Measurements from ENCODE around the gene KLHL6.
"Not testable (repeated sequence)": the region's sequence is repeated elsewhere in the genome, so short reads cannot be mapped to it uniquely, and the experiment has no call there.

KLHL6 gene

DNA sequence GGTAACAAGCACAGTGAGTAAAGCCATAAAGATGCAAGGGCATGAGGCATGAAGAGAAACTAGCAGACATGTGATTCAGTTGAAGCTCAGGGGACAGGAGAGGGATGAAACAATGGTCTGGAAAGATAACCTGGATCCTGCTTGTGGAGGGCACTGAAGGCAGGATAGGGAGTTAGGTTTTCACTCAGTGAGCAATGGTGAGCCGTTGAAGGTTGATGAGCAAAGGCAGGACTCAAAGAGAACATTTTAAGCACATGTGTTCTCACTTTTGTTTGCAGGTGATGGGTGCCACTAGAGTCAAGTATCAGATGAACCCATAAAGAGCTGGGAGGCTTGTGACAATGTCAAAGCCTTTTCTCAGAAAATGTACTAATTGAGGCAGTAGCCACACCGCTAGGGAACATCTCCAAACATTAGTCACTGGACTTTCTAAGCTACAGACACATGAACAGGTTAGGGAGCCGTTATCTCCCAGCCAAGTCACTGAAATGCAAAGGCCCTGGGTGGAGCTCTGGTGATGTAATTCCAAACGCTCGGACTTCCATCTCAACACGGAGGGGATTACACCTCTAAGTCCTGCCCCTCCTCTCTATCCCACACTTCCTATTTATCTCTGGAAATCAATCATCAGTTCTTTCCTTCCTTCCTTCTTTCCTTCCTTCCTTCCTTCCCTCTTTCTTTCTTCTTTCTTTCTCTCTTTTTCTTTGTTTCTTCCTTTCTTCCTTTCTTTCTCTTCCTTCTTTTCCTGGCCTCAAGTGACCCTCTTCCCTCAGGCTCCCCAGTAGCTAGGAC, 22.7 kb downstream of the KLHL6 start:
- DNase-seq (ENCODE audit: low spot score) = no peak

DNA sequence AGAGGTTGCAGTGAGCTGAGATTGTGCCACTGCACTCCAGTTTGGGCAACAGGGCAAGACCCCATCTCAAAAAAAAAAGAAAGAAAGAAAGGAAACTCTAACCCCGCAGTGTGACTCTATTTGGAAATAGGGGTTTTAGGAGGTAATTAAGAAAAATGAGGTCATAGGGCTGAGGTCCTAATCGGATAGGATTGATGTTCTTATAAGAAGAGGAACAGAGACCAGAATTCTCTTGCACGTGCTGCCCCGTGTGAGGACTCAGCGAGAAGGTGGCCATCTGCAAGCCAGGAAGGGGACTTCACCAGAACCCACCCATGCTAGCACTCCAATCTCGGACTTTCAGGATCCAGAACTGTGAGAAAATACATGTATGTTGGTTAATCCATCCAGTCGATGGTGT, 25.8 kb downstream of the KLHL6 start:
- no peak for DNase-seq (ENCODE audit: low spot score)

DNA sequence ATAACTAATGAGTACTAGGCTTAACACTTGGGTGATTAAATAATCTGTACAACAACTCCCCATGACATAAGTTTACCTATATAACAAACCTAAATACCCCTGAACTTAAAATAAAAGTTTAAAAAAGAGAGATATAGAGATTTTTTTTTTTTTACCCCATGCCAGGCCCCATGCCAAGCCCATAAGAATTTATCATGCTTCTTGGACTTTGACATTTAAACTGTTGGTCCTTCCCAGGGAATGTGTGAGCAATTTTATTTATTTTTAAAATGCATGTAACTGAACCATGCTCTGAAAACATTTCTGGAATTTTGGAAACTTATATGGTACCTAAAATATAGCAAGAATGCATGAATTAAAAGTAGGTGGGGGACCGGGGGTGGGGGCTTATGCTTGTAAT, 26.3 kb downstream of the KLHL6 start:
- no peak for DNase-seq (ENCODE audit: low spot score)

DNA sequence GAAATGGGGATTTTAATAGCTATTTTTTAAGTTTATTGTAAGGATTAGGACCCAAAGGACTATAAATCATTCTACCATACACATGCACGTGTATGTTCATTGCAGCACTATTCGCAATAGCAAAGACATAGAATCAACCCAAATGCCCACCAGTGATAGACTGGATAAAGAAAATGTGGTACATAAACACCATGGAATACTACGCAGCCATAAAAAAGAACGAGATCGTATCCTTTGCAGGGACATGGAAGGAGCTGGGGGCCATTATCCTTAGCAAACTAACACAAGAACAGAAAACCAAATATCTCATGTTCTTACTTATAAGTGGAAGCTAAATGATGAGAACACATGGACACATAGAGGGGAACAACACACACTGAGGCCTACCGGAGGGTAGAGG, 26.7 kb downstream of the KLHL6 start:
- not testable (repeated sequence) for DNase-seq (ENCODE audit: low spot score)

DNA sequence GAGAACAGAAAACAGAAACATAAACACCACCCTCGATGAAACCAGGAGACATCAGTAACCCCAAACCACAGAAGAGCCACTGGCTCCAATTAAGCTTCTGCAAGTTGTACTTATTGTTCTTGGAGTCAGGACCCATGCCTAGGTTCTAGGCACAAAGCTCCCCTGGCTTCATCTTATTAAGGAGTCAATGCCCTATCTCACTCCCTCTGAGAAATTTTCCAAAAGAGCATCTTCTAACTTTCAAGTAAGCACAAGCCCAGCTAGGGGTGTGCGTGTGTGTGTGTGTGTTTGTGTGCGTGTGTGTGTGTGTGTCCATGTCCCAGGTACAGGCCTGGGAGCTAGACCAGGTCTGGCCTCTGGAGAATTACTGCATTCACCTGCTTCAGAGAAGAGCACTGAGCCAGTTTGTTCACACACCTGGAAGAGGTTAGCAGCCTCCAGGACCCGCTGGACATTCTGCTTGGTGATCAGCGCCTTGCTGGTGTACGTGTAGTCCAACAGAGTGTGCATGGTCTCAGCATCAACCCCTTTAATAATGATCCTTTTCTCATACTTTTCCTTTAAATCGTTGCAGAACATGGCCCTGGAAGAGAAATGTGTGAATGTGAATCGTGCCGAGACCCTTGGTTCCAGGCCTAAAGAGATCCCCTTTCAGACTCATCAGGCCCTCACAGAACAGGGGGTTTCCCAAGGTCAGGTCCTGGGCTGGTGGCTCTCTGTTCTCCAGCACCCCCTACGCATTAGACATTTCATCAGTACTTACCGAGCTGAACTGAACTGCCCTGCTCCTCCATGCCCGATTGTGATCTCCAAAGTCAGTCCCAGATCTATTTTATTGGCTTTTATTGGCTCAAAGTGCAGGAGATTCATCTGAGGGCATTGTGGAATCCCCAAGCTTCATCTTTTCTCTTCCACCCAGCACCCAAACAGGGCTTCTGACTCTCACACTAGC, 27.8 kb downstream of the KLHL6 start:
- DNase-seq (ENCODE audit: low spot score) = no peak

DNA sequence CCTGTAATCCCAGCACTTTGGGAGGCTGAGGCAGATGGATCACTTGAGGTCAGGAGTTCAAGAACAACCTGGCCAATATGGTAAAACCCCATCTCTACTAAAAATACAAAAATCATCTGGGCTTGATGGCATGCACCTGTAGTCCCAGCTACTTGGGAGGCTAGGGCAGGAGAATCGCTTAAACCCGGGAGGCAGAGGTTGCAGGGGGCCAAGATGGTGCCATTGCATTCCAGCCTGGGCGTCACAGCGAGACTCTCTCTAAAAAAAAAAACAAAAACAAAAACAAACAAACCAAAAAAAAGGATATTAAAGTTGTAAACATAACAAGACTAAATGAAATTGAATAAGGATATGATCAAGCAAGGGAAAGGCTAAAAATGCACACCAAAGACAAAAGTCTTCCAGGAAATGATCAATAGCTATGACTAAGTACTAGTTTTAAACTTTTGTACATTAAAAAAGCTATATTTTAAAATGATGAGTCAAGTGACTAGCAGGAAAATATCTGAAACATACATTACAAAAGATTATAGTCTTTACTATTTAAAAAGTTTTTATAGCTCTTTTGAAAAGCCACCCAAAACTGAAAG, 28.6 kb downstream of the KLHL6 start:
- DNase-seq (ENCODE audit: low spot score) = peak; percentile 70

DNA sequence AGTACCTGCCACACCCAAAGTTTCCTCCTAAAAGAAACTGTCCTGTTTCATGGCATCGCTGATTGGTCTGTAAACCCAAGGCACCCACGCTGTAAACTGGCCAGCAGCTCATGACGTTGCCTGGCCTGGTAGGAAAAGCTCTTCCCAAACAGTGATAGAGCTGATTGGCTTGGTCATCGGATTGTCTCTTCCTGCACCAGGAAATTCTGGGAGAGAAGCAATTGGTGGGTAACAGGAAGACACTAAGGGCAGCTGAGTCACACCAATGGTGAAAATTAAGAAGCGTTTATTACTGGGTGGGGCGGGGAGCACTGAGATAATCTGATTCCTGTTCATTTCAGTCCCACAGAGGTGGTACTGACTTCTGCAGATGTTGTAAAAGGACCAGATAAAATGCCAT, 31.0 kb downstream of the KLHL6 start:
- peak; percentile 85 for DNase-seq (ENCODE audit: low spot score)

DNA sequence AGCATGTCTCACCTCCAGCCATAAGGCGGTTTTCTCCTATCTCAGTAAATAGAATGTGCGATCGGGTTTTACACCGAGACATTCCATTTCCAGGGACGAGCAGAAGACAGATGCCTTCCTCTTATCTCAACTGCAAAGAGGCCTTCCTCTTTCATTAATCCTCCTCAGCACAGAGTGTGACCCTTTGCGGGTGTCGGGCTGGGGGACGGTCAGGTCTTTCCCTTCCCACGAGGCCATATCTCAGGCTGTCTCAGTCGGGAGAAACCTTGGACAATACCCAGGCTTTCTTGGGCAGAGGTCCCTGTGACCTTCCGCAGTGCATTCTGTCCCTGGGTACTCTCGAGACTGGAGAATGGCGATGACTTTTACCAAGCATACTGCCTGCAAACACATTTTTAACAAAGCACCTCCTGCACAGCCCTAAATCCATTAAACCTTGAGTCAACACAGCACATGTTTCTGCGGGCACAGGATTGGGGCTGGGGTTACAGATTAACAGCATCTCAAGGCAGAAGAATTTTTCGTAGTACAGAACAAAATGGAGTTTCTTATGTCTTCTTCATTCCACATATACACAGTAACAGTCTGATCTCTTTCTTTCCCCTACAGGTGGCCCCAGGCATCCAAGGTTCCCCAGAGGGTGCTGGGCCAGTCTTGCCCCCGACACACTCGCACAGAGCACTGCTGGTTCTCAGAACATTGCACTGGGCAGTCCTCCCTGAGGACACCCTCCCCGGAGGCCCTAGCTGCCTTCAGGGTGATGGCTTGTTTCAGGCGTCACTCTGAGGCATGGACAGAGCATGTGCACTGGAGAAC, 34.6 kb downstream of the KLHL6 start:
- DNase-seq (ENCODE audit: low spot score) = not testable (repeated sequence)

DNA sequence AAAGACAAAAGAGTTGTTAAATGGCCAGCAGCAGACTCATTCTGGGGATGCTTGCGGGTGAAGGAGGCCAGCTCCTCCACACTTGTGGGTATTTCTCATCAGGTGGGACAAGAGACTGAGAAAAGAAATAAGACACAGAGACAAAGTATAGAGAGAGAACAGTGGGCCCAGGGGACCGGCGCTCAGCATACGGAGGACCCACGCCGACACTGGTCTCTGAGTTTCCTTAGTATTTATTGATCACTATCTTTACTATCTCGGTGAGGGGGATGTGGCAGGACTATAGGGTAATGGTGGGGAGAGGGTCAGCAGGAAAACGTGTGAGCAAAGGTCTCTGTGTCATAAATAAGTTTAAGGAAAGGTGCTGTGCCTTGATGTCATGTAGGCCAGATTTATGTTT, 35.2 kb downstream of the KLHL6 start:
- not testable (repeated sequence) for DNase-seq (ENCODE audit: low spot score)

DNA sequence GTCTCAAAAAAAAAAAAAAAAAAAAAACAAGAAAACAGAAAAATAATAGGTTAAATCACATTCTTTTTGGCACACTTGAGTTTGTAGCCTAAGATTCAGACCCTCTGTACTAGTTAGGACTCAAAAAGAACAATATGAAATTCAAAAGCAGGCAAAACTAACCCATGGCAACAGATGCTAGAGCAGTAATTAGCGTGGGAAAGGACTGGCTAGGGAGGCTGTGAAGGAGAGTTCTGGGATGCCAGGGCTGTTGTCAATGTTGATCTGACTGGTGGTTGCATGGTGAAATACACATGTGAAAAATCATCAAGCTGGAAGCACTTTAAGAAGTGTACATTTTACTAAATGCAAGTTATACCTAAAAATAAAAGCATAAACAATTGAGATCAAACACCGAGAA, 35.6 kb downstream of the KLHL6 start:
- DNase-seq (ENCODE audit: low spot score) = no peak

DNA sequence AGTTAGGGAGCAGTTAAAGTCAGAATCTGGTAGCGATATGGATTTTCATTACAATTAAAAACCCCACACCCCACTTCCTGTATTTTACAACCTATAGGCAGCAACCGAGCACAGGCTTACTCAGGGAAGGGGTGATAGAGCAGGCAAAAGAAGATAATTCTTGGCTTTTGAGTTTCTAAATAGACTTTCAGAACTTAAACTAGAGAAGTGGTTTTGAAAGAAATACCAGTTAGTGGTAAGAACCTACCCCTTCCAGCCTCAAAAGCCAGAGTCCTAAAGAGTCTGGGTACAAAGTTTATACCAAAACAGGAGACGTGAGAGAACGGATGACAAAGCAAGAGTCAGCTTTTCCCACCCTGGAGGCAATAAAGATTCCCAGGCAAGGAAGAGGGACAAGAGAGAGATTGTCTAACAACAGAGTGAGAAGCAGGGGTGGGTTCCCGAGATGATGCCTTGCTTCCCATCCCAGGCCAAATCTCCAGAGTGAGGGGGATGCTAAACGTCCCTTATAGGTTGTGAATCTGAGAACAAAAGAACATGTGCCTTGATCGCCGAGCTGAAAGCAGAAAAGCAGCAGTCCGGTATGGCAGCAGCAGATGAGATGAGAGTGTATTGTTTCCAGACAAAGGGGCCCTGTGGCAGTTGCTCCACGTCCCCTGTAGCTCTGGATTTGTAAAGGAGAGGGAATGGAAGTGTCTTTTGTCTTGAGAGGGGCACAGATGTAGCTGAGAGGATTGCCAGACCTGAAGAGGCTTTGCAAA, 36.8 kb downstream of the KLHL6 start:
- DNase-seq (ENCODE audit: low spot score) = no peak

DNA sequence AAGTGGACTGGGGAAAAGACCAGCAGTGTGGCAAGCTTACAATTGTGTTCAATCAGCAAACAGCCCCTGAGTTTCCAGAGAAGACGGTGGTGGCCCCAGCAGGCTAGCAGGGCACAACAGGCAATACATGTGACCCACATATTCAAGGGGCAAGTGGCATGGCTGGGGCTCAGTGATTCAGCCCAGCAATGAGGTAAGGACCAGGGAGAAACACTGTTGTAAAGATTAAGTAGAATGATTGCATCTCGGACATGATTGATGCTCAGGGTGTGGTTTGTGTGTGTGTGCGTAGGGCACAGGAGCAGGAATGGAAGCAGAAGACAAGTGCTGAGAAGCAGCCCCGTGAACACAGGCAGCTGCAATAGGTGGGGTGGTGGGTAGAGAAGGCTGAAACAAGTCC, 37.9 kb downstream of the KLHL6 start:
- DNase-seq (ENCODE audit: low spot score) = no peak

DNA sequence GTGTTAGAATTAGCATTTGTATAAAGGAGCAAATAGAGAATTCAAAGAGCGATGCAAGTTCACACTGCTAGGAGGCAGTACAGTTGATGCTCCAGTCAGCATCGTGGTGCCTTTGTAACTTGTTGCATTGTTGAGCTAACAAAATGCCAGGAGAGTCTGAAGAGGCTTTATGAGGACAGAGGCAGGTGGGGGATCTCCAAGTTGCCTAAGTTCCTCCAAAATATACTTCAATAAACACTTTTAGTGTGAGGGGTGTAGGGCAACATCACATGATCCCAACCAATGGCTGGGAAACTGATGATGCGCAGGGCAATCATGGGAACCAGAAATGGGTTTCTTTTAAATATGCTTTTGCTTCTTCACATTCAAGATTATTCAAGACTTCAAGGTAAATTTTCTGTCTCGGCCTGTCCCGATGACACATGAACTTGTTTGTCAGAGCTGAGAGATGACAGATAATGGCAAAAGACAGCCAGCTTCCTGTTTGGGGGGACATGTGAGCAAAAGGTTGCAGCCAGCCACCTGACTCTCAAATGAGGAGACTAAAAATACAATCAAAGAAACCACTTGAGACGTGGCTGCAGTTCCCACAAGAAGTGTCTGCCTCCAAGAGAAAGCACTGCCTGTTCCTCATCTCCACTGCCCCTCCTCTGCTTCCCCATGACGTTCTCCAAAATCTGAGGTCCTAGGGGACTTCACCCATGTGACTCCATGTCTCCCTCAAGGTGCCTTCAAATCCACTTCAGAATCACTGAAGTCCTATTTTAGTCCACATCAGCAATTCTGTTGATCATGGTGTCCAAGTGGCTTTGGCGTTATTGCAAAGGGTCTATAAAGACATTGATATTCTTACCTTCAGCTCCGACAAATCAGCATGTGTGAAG, 39.3 kb downstream of the KLHL6 start:
- peak; percentile 21 for DNase-seq (ENCODE audit: low spot score)

DNA sequence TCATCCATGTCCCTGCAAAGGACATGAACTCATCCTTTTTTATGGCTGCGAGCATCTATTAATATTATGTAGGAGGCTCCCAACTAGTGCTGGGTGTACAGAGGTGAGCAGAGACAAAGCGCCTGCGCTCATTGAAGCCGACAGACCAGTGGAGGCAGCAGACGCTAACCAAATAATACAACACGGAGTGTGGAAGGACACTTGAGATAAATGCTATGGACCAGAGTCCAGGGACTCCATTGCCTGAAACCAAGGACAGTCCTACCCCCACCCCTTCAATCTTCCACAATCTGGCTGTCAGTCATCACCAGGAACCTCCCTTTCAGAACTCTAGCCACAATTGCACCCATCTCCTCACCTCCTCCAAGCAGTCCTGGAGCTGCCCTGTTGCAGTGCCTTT, 41.5 kb downstream of the KLHL6 start:
- no peak for DNase-seq (ENCODE audit: low spot score)

DNA sequence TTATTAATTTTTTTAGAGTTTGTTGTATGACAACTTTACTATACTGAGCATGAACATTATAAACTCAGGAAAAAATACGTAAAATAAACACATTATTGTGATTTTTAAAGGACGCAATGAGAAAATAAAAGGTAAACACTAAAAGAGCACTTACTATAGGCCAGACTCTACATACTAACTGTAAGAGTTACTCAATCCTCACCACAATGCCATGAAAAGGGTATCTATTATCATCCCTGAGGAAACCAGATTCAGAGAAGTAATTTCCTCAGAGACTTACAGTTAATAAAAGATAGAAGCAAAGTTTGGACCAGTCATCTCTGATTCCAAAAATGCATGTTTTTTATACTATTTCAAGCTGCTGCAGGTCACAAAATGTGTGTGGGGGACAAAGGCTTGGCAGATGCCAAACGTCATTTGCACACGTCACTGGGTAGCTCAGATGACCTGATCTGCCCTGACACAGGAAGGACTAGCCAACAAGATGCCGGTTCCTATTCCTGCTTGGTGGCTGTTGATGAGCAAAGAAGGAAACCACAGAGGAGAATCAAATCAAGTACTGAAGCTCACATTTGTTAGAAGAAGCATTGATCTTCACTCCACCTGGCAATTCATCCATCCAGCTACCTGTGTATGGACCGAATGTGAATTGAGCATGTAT, 42.3 kb downstream of the KLHL6 start:
- no peak for DNase-seq (ENCODE audit: low spot score)

DNA sequence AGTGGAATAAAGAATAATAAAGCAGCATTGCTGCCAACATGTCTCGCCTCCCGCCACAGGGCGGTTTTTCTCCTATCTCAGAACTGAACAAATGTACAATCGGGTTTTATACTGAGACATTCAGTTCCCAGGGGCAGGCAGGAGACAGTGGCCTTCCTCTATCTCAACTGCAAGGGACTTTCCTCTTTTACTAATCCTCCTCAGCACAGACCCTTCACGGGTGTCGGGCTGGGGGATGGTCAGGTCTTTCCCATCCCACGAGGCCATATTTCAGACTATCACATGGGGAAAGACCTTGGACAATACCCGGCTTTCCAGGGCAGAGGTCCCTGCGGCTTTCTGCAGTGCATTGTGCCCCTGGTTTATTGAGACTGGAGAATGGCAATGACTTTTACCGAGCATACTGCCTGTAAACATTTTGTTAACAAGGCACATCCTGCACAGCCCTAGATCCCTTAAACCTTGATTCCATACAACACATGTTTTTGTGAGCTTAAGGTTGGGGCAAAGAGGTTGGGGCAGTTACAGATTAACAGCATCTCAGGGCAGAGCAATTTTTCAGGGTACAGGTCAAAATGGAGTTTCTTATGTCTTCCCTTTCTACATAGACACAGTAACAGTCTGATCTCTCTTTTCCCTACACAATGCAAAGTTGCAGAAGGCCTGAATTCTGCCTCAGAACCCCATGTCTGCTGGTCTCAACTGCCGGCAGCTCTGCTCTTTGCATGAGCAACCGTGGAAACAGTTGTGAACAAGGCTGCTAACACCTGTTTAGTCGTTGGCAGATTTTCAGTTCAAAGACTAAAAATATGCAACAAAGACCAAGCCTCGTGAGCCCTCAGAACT, 44.0 kb downstream of the KLHL6 start:
- not testable (repeated sequence) for DNase-seq (ENCODE audit: low spot score)

DNA sequence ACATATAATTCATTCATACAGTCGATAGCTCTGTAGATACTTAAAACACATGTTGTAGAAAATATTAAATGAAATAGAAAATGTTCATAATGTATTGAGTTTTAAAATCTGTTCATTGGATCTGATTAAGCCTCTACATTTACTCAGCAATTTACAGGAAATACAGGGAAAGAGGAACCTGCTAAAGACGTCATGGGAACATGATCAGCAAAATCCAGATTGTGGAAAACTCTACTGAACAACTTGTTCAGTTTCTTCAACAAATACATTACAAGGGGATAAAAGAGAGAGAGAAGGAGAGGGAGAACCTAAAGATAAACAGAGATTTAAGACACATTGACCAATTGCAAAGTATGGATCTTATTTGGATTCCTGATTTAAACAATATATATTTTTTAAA, 46.7 kb downstream of the KLHL6 start:
- no peak for DNase-seq (ENCODE audit: low spot score)

DNA sequence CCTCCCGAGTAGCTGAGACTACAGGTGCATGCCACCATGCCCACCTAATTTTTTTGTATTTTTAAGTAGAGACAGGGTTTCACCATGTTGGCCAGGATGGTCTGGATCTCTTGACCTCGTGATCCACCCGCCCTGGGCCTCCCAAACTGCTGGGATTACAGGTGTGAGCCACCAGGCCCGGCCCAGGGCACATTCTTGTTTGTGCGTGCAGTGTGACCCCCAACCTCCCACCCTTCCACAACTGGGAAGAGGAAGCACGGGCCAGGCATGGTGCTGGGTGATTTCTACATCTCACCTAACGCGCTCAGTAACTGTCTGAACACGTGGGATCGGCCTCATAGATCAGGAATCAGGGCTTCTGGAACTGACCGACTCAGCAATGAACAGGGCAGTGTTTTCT, 48.0 kb downstream of the KLHL6 start:
- no peak for DNase-seq (ENCODE audit: low spot score)
